Heart right ventricle (tissue), 16 donors: ENCODE measurements around the gene FTCDNL1. TPM values are rescaled to one million over a fixed set of nuclear protein-coding genes. Genes with fewer than 3 reads are reported as not detected.
A peak's percentile ranks its signal among the peaks of the same experiment; 100 is the strongest.

ENCODE experiments used
- ATAC-seq, 8 donors: fragments of 200-7000 bp; cut with Tn5 transposase; one replicate each; pipeline ENCODE4 v1.9.1; 2020; ENCODE audit warnings: mild to moderate bottlenecking in 8 of 8, moderate library complexity in 8 of 8, moderate number of reproducible peaks in 1 of 8
- DNase-seq, 2 donors: peaks; one replicate each; pipeline ENCODE4 v3.0.0-alpha.2; 2020
- H3K27ac ChIP-seq, 10 donors: fragments of 200-600 bp; sonication (generic) in 2 of 10; one replicate each; pipeline versions ENCODE4 v1.5.0 to v1.8.0; 2020 to 2022; ENCODE audit warnings: mild to moderate bottlenecking in 3 of 10
- H3K27me3 ChIP-seq, 7 donors: fragments of 200-600 bp; one replicate each; pipeline ENCODE4 v1.8.0; 2021 to 2022; ENCODE audit warnings: mild to moderate bottlenecking in 2 of 7
- H3K36me3 ChIP-seq, 9 donors: fragments of 200-600 bp; sonication (generic) in 1 of 9; one replicate each; pipeline versions ENCODE4 v1.5.0 to v1.8.0; 2020 to 2022; ENCODE audit warnings: mild to moderate bottlenecking in 2 of 9
- H3K4me1 ChIP-seq, 9 donors: fragments of 200-600 bp; sonication (generic) in 1 of 9; one replicate each; pipeline versions ENCODE4 v1.5.0 to v1.8.0; 2020 to 2022; ENCODE audit warnings: mild to moderate bottlenecking in 4 of 9
- H3K4me3 ChIP-seq, 10 donors: fragments of 200-600 bp; sonication (generic) in 2 of 10; one replicate each; pipeline versions ENCODE4 v1.5.0 to v1.8.0; 2020 to 2022; ENCODE audit warnings: mild to moderate bottlenecking in 7 of 10, moderate library complexity in 2 of 10
- H3K9me3 ChIP-seq, 11 donors: fragments of 200-600 bp in 10 of 11; sonication (generic) in 2 of 11; one replicate each; pipeline versions ENCODE4 v1.5.0 to v1.8.0; 2013 to 2022; ENCODE audit warnings: mild to moderate bottlenecking in 2 of 11, control low read depth in 1 of 11, moderate library complexity in 1 of 11
- WGBS, 2 donors: extraction: QIAGEN DNeasy Blood & Tissue Kit; methylation state at CpG; one replicate each; pipeline ENCODE4 v1.1.7; 2013; ENCODE audit warnings: inconsistent platforms in 1 of 2; 5-methylcytosine and 5-hydroxymethylcytosine counted together
- intact Hi-C, 10 donors: fragments of 100-400 bp; cut with DNase I; formaldehyde crosslinking; loops; one replicate each; pipeline versions ENCODE4 v1.11.1 to v1.14.2; 2022
- polyA plus RNA-seq, 2 donors: library from polyadenylated mRNA; stranded (reverse); fragments of 200-250 nt; gene quantifications; one replicate each; pipeline ENCODE4 v1.2.3, GENCODE V29; 2013
- total RNA-seq, 10 donors: library from RNA; stranded (reverse); fragmentation: NEBNext Ultra II Directional in 3 of 10; extraction: Animal tissue kit (Norgen Biotek cat#: 25700) in 3 of 10; gene quantifications; one replicate each; pipeline versions ENCODE4 v1.2.1 to v1.2.4, GENCODE V29; 2021 to 2023
- TF ChIP-seq, protein P1 (sequence below), 9 donors: fragments of 200-600 bp; sonication (generic) in 2 of 9; IDR thresholded peaks; one replicate each; pipeline versions ENCODE4 v1.5.0 to v1.8.0; 2021 to 2022; ENCODE audit warnings: antibody characterized with exemption in 9 of 9, mild to moderate bottlenecking in 5 of 9, moderate library complexity in 1 of 9
- donor health status: Arrhythmogenic right ventricular cardiomyopathy.
- donor health status: ischemic (EF 13 %, LVEDD 7.1; RV severe dilation, severe dysfunction).
- donor health status: healthy with polysubstance abuse.
- donor health status: DM: no; HTN: yes; CAD: no.
- donor health status: DM: no; HTN: no; CAD: no.
- donor health status: ischemic (EF 25% LVEDD 6.9; RV normal size, moderate dysfunction).
- donor health status: ischemic (EF 25% LVEDD 5.7; RV mildly dilated, moderate dysfunction).
- donor health status: healthy.
- donor health status: DM: yes; HTN: yes; CAD: no.
- donor health status: Ischemic cardiomyopathy.
- donor health status: ischemic (EF 35%, LVEDD 5.7; RV mildly dilated, moderate dysfunction).
- donor health status: nonischemic (EF 11% LVEDD 7.7; RV severe dilation, severe dysfunction).
- donor health status: DM: yes; HTN: yes; CAD: no.
- donor health status: PGD.
- donor health status: ischemic (EF 29% LVEDD 5.4; RV normal size, mild dysfunction).
- donor health status: nonischemic (EF 23%, LVEDD 6.1; RV moderate dilation, normal function).

FTCDNL1 gene
- total and polyA plus RNA-seq, 12 donors = 0.44 to 7.1 (median 4.3) TPM

DNA sequence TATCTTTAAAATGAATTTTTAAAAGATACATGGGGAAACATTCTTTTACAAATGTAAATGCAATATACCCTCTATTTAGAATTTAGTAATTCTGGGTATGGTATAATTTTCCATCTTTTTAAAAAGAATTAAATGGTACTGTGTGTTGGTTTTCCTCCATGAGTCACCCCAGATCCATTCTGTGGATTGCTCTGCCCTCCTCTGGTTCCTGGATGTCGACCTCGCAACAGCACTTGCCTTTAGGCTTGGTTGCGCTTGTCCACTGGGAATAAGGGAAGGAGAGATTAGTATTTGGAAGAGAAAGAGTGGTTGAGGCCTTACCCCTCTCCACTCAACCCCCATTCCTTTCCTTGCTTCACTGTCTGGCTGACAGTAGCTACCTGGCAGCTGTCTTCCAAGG, 90.4 kb downstream of the FTCDNL1 start:
- H3K36me3 ChIP-seq = no peaks in the 10 kb centered on the region
- WGBS, 2 donors = 82 to 91% methylated on average over 3 of the region's 3 CpGs
- TF ChIP-seq, protein P1, sequence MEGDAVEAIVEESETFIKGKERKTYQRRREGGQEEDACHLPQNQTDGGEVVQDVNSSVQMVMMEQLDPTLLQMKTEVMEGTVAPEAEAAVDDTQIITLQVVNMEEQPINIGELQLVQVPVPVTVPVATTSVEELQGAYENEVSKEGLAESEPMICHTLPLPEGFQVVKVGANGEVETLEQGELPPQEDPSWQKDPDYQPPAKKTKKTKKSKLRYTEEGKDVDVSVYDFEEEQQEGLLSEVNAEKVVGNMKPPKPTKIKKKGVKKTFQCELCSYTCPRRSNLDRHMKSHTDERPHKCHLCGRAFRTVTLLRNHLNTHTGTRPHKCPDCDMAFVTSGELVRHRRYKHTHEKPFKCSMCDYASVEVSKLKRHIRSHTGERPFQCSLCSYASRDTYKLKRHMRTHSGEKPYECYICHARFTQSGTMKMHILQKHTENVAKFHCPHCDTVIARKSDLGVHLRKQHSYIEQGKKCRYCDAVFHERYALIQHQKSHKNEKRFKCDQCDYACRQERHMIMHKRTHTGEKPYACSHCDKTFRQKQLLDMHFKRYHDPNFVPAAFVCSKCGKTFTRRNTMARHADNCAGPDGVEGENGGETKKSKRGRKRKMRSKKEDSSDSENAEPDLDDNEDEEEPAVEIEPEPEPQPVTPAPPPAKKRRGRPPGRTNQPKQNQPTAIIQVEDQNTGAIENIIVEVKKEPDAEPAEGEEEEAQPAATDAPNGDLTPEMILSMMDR (IDR thresholded peaks at IDR 0.05) = no peak
- H3K27ac ChIP-seq = no peak overlapping the region
- DNase-seq = no peak
- intact Hi-C loops = no loop called here
- no peaks in the 10 kb centered on the region for H3K27me3 ChIP-seq
- no peak for ATAC-seq
- no peak overlapping the region for H3K4me3 ChIP-seq
- H3K9me3 ChIP-seq = no peaks in the 10 kb centered on the region
- peaks cover 0 to 3% (median 0%) of the 10 kb centered on the region in 9 donors for H3K4me1 ChIP-seq

DNA sequence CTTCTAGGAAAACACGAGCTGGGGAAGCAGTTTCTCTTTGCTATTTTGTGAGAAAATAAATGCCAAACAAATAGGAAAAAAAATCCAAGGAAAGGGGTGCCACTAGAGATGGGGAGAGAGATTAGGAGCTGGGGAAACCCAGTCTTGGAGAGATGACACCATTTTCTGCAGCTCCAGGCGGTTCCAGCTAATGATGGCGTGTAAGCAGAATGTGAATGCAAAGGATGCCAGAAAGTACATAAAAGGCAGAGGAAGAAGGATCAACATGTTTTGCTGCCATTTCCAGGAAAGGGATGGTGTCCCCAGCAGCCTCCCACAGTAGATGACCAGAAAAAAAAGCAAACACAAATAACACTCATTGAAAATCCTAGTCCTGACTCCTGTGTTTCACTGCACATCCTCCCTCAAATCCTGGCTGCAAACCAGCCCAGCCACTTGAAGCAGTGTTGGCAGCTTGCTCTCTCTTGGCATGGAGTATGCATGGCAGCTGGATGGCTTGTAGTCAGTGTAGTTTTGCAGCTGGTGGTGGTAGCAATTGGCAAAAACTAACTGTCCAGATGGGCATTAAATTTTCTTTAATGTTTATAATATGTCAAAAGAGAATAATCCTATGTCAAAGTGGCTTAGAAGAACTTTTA, 93.6 kb downstream of the FTCDNL1 start:
- Histone ChIP-seq H3K27me3 (peaks cover 0 to 13% (median 0%) of the 10 kb centered on the region in 7 donors), H3K9me3 (peaks cover 0 to 1% (median 0%) of the 10 kb centered on the region in 11 donors), H3K27ac (no peak overlapping the region), H3K36me3 (no peaks in the 10 kb centered on the region), H3K4me1 (peaks cover 0 to 3% (median 0%) of the 10 kb centered on the region in 9 donors), H3K4me3 (no peak overlapping the region)
- TF ChIP-seq, protein P1 (IDR thresholded peaks at IDR 0.05) = no peak
- peak; percentile 36 to 61 for DNase-seq
- WGBS, 2 donors = 58 to 70% methylated on average over 3 of the region's 3 CpGs
- ATAC-seq = peak in 6 of 8 donors; percentile 78 to 93 (median 88)
- intact Hi-C loops = loop anchor here in 1 of 10 donors (10.0 kb wide), 1 partner anchor 97 kb away; the partner anchor contains the start of gene FTCDNL1

DNA sequence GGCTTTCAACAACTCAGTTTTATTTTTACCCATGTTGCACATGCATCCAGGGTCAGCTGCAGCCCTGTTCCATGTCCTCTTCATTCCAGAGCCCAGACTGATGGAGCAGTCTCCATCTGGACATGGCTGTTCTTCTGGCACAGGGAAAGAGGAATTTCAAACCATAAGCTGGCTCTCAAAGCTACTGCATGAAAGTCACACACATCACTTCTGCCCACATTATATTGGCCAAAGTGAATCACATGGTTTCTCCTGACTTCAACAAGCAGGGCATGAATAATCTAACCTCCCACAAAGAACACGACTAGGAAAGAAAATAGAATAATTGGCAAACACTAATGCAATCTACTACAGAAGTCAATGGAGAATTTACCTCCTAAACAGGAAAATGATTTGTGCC, 94.2 kb downstream of the FTCDNL1 start:
- Histone ChIP-seq H3K27me3 (peaks cover 0 to 13% (median 0%) of the 10 kb centered on the region in 7 donors), H3K36me3 (no peaks in the 10 kb centered on the region), H3K4me3 (no peak overlapping the region), H3K27ac (no peak overlapping the region), H3K4me1 (peaks cover 0 to 3% (median 0%) of the 10 kb centered on the region in 9 donors), H3K9me3 (peaks cover 0 to 7% (median 0%) of the 10 kb centered on the region in 11 donors)
- no peak for DNase-seq
- TF ChIP-seq, protein P1 (IDR thresholded peaks at IDR 0.05) = no peak
- intact Hi-C loops = loop anchor here in 1 of 10 donors (10.0 kb wide), 1 partner anchor 98 kb away; the partner anchor contains the start of gene FTCDNL1
- no peak for ATAC-seq
- 37 to 56% methylated on average over 1 of the region's 1 CpG for WGBS, 2 donors

DNA sequence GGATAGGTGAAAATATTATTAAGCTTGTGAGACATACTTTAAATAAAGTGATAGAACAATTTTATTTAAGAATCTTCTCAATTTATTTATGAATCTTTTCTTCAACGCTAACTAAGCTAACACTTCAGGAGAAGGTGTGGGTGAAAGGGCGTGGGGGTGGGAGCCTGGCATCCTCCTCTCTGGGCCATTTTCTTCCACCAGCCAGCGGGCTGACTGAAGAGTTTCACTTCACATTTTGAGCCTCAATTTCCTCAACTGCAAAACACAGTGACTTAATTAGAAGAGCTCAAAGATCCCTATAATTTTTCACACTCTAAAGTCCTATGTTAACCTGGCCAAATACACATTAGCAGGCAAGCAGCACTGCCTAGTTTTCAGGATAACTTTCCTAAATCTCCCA, 94.8 kb downstream of the FTCDNL1 start:
- ATAC-seq = no peak
- no peak overlapping the region for H3K4me3 ChIP-seq
- peaks cover 0 to 9% (median 0%) of the 10 kb centered on the region in 11 donors for H3K9me3 ChIP-seq
- TF ChIP-seq, protein P1 (IDR thresholded peaks at IDR 0.05) = no peak
- WGBS, 2 donors = 81 to 92% methylated on average over 3 of the region's 3 CpGs
- H3K27ac ChIP-seq = no peak overlapping the region
- no peak for DNase-seq
- peaks cover 0 to 3% (median 0%) of the 10 kb centered on the region in 9 donors for H3K4me1 ChIP-seq
- H3K36me3 ChIP-seq = no peaks in the 10 kb centered on the region
- peaks cover 0 to 16% (median 0%) of the 10 kb centered on the region in 7 donors for H3K27me3 ChIP-seq
- intact Hi-C loops = loop anchor here in 1 of 10 donors (10.0 kb wide), 1 partner anchor 99 kb away; the partner anchor contains the start of gene FTCDNL1
